Measurements from ENCODE around the gene MELK.

MELK gene

GRCh38 chr9:36576866-36577265, 4.2 kb downstream of the MELK start:
- no peak overlapping the region for H3K4me3 ChIP-seq (ENCODE audit: control insufficient read depth, low read depth, low read length)
- no peak for DNase-seq (ENCODE audit: low read depth)

DNA sequence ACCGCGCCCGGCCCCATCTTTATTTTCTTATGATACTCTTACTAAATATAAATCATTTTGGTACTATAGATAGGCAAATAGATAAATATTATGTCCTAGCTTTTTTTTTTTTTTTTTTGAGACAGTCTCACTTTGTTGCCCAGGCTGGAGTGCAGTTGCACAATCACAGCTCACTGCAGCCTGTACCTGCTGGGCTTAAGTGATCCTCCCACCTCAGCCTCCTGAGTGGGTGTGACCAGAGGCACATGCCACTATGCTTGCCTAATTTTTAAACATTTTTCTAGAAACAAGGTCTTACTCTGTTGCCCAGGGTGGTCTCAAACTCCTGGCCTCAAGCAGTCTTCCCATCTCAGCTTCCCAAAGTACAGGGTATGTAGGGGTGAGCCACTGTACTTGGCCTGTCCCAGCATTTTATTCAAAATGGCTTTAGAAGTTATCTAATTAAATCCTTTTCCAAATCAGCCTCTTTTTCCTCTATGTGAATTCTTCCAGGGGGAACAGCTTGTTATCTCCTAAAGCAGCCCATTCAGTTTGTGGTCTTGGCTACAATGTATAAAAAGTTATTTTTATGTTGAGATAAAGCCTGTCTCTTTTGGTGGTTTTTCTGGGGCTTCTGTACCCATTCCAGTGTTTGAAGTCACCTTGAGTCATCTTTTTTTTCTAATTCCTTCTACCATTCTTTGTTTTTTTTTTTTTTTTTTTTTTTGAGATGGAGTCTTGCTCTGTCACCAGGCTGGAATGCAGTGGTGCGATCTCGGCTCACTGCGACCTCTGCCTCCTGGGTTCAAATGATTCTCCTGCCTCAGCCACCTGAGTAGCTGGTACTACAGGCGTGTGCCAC, 12.1 kb downstream of the MELK start:
- TF ChIP-seq, protein P1, sequence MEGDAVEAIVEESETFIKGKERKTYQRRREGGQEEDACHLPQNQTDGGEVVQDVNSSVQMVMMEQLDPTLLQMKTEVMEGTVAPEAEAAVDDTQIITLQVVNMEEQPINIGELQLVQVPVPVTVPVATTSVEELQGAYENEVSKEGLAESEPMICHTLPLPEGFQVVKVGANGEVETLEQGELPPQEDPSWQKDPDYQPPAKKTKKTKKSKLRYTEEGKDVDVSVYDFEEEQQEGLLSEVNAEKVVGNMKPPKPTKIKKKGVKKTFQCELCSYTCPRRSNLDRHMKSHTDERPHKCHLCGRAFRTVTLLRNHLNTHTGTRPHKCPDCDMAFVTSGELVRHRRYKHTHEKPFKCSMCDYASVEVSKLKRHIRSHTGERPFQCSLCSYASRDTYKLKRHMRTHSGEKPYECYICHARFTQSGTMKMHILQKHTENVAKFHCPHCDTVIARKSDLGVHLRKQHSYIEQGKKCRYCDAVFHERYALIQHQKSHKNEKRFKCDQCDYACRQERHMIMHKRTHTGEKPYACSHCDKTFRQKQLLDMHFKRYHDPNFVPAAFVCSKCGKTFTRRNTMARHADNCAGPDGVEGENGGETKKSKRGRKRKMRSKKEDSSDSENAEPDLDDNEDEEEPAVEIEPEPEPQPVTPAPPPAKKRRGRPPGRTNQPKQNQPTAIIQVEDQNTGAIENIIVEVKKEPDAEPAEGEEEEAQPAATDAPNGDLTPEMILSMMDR (conservative IDR thresholded peaks at IDR 0.05; ENCODE audit: control insufficient read depth, insufficient read depth, low read depth, low read length): no peak
- peak; percentile 79 for DNase-seq (ENCODE audit: low read depth)
- H3K4me3 ChIP-seq (ENCODE audit: control insufficient read depth, low read depth, low read length): no peak overlapping the region

More at GRCh38 chr9:36576866-36577265, 4.2 kb downstream of the MELK start:
- TF ChIP-seq, protein P1 (conservative IDR thresholded peaks at IDR 0.05; ENCODE audit: control insufficient read depth, insufficient read depth, low read depth, low read length): no peak

DNA sequence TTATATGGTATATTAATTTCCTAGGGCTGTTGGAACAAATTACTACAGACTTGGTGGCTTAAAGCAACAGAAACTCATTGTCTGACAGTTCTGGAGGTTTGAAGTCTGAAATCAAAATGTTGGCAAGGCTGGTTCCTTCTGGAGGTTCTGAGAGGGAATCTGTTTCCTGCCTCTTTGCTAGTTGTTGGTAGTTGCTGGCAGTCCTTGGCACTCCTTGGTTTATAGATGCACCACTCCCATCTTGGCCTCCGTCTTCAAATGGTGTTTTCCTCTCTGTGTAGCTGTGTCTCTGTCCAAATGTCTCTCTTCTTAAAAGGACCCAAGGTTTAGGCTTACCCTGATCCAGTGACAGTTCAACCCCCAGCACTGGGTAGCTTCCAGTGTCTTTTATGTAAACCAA, 17.5 kb downstream of the MELK start:
- no peak overlapping the region for H3K4me3 ChIP-seq (ENCODE audit: control insufficient read depth, low read depth, low read length)
- TF ChIP-seq, protein P1 (conservative IDR thresholded peaks at IDR 0.05; ENCODE audit: control insufficient read depth, insufficient read depth, low read depth, low read length): no peak
- DNase-seq (ENCODE audit: low read depth): no peak

- TF ChIP-seq, protein P1 (conservative IDR thresholded peaks at IDR 0.05; ENCODE audit: control insufficient read depth, insufficient read depth, low read depth, low read length): no peak
- no peak overlapping the region for H3K4me3 ChIP-seq (ENCODE audit: control insufficient read depth, low read depth, low read length)
- DNase-seq (ENCODE audit: low read depth): no peak
Measured at GRCh38 chr9:36592801-36593583, 20.3 kb downstream of the MELK start.

DNA sequence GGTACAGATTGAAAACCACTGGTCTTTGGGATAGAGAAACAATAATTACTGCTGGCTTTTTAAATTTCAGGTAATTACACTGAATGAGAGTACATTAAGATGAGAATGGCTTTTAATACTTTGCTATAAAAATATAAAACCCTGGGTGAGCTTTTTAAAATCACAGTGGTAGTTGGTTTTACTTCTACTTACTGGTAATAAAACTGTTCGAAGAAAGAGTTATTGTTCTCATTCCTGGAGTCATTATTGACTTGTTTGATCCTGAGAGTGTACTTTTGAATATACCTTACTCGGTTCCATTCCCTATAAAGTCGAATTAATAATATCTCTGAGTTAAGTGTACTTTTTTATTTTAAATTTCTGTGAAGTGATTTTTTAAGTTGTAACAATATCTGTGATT, 21.5 kb downstream of the MELK start:
- DNase-seq (ENCODE audit: low read depth): no peak
- TF ChIP-seq, protein P1 (conservative IDR thresholded peaks at IDR 0.05; ENCODE audit: control insufficient read depth, insufficient read depth, low read depth, low read length): no peak
- H3K4me3 ChIP-seq (ENCODE audit: control insufficient read depth, low read depth, low read length): no peak overlapping the region

DNA sequence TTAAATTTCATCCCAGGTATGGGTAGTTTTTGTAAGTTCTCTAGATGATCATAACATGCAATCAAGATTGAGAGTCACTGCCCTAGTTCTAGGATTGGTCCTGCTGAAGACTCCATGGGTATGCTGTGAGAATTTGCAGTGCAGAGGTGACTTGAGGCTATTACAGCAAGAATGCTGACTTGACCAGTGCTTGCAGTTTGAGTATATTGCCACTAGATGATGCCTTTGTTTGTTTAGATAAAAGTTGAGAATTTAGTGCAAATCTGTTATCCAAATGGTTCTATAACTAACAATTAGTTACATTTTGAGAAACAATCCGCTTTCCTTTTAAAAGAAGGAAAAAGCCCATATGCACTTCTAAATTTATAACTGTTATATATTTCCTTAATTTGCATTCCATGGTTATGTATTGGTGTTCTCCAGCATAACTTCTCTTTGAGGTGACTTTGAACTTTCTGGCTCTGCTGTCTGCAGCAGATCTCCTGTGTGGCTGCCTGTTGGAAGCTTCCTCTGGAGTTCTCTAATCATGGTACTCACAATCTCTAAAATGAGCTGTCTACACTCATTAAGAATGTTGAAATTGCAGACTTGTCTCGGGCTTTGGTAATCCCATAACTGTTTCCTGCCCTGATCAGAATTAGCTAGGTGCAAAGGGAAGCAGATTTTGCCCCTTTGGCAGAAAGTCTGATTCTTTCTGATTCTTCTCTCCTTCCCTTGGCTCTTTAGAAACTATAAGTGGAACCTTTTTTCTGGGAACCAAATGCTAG, 24.9 kb downstream of the MELK start:
- TF ChIP-seq, protein P1 (conservative IDR thresholded peaks at IDR 0.05; ENCODE audit: control insufficient read depth, insufficient read depth, low read depth, low read length): peak; percentile 87
- DNase-seq (ENCODE audit: low read depth): peak; percentile 74

More for the DNA sequence above, 24.9 kb downstream of the MELK start:
- H3K4me3 ChIP-seq (ENCODE audit: control insufficient read depth, low read depth, low read length): no peak overlapping the region
